BJ (cell line): ENCODE data around the gene VSTM2L. TPM values are rescaled to one million over a fixed set of nuclear protein-coding genes. Genes with fewer than 3 reads are reported as not detected.

Source experiments
- CTCF ChIA-PET: fragments of 350-600 bp; formaldehyde crosslinking; extraction: SDS; loops from one replicate; lab custom pipeline; 2021; ENCODE audit warnings: antibody characterized with exemption, inconsistent platforms; lab: Yijun Ruan, JAX
- POLR2A ChIA-PET: fragments of 300-600 bp; sonication (Branson Sonifier 250); formaldehyde crosslinking; extraction: SDS; loops from one replicate; lab custom pipeline; 2021; ENCODE audit warnings: antibody characterized with exemption; lab: Charles Lee
- DNase-seq: peaks from one replicate; pipeline ENCODE4 v3.0.0-alpha.2; 2011; ENCODE audit warnings: low read depth
- H3K27me3 ChIP-seq: 2 replicates; pipeline ENCODE4 v1.6.0; 2011; ENCODE audit warnings: low read length; ENCODE audit not compliant: control insufficient read depth, insufficient read depth
- H3K36me3 ChIP-seq: 2 replicates; pipeline ENCODE4 v1.5.1; 2011; ENCODE audit warnings: low read length; ENCODE audit not compliant: control insufficient read depth, insufficient read depth
- H3K4me3 ChIP-seq: 2 replicates; pipeline ENCODE4 v1.5.1; 2011; ENCODE audit warnings: low read depth, mild to moderate bottlenecking, control low read depth, low read length
- polyA plus RNA-seq: library from polyadenylated mRNA; depleted of rRNA; stranded (reverse); fragments of >200 nt; gene quantifications from 2 replicates; pipeline ENCODE4 v1.2.3, GENCODE V29; 2011
- TF ChIP-seq, protein P1 (sequence below): IDR thresholded peaks from 2 replicates; pipeline ENCODE4 v1.5.1; 2011; ENCODE audit warnings: low read depth, mild to moderate bottlenecking, control low read depth, inconsistent platforms, low read length, moderate library complexity; ENCODE audit not compliant: insufficient read depth

The VSTM2L gene
- polyA plus RNA-seq, 1 experiment = 1.2 TPM

DNA sequence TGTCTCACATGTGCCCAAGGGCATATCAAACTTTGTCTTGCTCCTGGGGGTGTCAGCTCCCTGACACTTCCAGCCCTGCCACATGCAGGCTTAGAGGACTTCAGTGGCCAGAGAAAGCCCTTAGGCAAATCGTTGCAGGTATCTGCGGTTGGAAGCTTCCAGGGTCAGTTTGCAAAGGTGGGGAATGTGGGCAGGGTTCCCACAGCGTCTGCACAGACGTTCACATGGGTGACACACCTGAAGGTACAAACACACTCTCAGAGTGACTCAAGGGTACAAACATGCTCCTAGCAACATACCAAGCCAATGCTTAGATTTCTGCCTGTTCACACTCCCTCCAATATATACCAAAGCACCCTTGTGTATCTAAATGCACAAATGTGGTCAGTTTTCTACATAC, 30.0 kb downstream of the VSTM2L start:
- peaks cover 33% of the 10 kb centered on the region for H3K27me3 ChIP-seq
- H3K36me3 ChIP-seq = no peaks in the 10 kb centered on the region
- no peak for DNase-seq
- TF ChIP-seq, protein P1, sequence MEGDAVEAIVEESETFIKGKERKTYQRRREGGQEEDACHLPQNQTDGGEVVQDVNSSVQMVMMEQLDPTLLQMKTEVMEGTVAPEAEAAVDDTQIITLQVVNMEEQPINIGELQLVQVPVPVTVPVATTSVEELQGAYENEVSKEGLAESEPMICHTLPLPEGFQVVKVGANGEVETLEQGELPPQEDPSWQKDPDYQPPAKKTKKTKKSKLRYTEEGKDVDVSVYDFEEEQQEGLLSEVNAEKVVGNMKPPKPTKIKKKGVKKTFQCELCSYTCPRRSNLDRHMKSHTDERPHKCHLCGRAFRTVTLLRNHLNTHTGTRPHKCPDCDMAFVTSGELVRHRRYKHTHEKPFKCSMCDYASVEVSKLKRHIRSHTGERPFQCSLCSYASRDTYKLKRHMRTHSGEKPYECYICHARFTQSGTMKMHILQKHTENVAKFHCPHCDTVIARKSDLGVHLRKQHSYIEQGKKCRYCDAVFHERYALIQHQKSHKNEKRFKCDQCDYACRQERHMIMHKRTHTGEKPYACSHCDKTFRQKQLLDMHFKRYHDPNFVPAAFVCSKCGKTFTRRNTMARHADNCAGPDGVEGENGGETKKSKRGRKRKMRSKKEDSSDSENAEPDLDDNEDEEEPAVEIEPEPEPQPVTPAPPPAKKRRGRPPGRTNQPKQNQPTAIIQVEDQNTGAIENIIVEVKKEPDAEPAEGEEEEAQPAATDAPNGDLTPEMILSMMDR = no peak
- ChIA-PET CTCF (no interaction called here), POLR2A (no interaction called here)
- no peak overlapping the region for H3K4me3 ChIP-seq

DNA sequence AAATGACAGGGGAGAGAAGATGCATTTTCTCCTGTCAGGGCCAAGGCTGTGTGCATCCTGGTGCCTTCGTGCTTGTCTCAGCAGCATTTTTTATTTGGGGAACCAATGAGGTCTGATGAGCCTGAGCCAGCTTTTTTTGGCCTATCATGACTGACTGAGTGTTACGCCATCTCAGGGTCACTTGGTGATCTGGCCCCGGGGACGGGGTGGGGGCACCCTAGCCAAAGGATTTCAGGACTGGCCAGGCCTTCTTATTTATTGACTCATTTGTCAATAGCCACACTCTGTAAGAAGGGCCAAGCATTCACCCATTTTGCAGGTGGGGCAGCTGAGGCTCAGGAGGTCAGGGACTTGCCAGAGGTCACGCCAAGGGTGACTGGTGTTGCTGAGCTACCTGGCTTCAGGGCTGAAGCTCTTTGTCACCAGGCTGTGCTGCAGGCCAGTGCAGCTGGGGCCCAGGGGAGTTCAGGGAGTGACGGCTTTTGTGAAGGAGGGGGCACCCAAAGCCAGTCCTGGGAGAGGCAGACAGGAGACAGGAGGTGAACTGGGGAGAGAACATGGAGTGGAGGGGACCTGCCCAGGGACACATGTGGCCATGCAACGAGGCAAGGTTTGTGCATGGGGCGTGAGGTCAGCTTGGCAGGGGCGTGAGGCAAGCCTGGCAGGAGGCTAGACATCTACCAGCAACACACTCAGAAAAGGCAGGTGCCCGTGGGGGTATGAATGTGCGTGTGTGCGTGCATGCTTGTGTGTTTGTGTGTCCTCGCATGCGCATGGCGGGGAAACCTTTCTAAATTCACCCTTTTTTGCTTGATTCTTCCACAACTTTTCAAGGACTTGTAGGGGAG, 31.1 kb downstream of the VSTM2L start:
- ChIA-PET POLR2A (no interaction called here), CTCF (interaction anchor here (0.5 to 1.6 kb wide), 3 partner anchors 16 to 312 kb away, joined by 3 read pairs; no protein-coding TSS in a partner anchor)
- H3K27me3 ChIP-seq = peaks cover 26% of the 10 kb centered on the region
- TF ChIP-seq, protein P1 = no peak
- H3K4me3 ChIP-seq = no peak overlapping the region
- no peaks in the 10 kb centered on the region for H3K36me3 ChIP-seq
- DNase-seq = no peak

DNA sequence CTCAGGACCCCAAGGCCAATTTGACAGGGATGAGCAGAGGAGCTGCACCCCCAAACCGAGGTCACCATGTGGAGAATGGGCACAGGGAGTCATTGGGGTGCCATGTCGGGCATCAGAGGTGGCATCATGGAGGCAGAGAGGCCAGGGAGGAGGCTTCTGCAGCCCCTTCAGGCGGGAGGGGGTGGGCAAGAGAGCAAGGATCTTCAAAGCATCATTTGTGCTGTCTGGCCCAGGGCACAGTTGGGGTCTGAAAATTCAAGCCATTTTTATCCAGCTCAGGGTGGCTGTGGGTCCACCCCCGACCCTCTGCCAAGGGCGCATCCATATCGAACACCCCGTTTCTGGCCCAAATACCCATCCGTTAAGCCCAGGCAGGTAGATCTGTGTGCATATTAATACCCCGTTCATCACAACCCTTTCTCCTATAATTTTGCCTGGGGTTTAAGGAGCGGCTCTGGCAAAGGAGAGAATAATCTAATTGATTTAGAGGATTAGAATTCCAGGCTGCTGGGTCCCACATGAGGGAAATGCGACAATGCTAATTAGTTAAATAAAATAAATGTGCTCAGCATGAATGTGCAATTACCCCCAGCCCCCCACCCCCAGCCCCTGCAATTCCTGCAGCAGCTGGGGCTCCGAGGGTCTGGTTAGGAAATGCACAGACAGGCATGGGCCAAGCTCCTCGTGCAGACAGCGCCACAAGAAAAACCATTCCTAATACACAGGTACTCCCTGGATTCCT, 31.9 kb downstream of the VSTM2L start:
- Histone ChIP-seq H3K4me3 (no peak overlapping the region), H3K36me3 (no peaks in the 10 kb centered on the region), H3K27me3 (peaks cover 24% of the 10 kb centered on the region)
- POLR2A ChIA-PET = no interaction called here
- TF ChIP-seq, protein P1 = no peak
- DNase-seq = no peak
- CTCF ChIA-PET = interaction anchor here (0.5 to 1.6 kb wide), 3 partner anchors 17 to 313 kb away, joined by 3 read pairs; no protein-coding TSS in a partner anchor

DNA sequence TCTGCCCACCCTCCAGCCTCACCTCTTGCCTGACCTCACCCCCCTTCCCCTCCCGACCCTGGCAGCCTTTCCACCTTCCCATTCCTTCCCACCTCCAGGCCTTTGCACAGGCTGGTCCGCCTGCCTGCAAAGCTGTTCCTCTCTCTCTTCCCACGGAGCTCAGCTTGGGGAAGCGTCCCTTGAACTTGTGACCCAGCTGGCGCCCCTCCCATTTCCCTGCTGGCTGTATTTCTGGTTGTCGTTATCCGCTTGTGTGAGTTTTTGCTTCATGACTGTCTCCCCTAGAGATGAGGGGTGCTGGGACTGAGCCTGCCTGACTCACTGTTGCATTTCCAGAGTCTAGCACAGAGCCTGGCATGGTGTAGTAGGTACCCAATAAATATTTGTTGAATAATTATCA, 32.5 kb downstream of the VSTM2L start:
- TF ChIP-seq, protein P1 = no peak
- Histone ChIP-seq H3K27me3 (peaks cover 21% of the 10 kb centered on the region), H3K4me3 (no peak overlapping the region), H3K36me3 (no peaks in the 10 kb centered on the region)
- DNase-seq = no peak
- CTCF ChIA-PET = interaction anchor here (1.6 kb wide), 1 partner anchor 18 kb away, joined by 3 read pairs; no protein-coding TSS in a partner anchor
- POLR2A ChIA-PET = no interaction called here

DNA sequence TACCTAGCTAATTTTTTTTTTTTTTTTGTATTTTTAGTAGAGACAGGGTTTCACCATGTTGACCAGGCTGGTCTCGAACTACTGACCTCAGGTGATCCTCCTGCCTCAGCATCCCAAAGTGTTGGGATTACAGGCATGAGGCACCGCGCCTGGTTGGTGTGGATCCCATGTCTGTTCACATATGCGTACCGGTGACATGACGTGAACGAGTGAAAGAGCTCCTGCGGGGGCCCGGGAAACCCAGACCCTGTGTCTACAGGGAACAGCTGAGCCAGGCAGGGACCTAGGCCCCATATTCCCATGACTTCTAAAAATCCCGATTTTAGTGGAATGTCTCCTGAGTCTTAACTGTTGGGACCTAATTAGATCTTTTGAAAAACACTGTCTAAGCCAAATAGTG, 33.1 kb downstream of the VSTM2L start:
- Histone ChIP-seq H3K4me3 (no peak overlapping the region), H3K36me3 (no peaks in the 10 kb centered on the region), H3K27me3 (peaks cover 21% of the 10 kb centered on the region)
- ChIA-PET CTCF (no interaction called here), POLR2A (no interaction called here)
- TF ChIP-seq, protein P1 = no peak
- DNase-seq = no peak
